ELF-1 (cell line): ENCODE measurements around the gene AEBP2.
"Not testable (repeated sequence)": the region's sequence is repeated elsewhere in the genome, so short reads cannot be mapped to it uniquely, and the experiment has no call there.

ENCODE experiments used
- DNase-seq: peaks from one replicate; pipeline ENCODE4 v3.0.0-alpha.2; 2016; ENCODE audit warnings: low read depth, low spot score

Gene AEBP2

GRCh38 chr12:19454837-19455236 lies 15.5 kb downstream of the AEBP2 start:
- no peak for DNase-seq

- DNase-seq: no peak
Measured at GRCh38 chr12:19456176-19456575, 16.9 kb downstream of the AEBP2 start.

GRCh38 chr12:19457561-19457960 lies 18.3 kb downstream of the AEBP2 start:
- DNase-seq: no peak

DNA sequence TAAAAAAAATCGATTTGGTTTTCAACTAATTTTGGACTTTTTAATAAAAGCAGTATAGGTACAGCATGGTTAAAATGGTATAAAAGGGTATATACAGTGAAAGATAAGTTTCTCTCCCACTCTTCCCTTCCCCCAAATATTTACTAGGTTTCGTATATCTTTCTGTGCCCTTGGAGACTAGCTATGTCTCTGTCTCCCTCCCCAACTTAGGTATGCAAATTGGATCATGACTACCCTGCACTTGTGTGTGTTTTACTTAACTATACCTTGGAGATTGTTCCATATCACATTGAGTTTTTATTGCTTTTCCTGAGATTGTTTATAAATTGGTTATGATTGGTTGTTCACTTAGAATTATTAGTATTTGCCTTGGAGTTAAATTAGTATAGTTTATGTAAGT lies 19.4 kb downstream of the AEBP2 start:
- DNase-seq: no peak

- no peak for DNase-seq
Measured at GRCh38 chr12:19461999-19462398, 22.7 kb downstream of the AEBP2 start.

DNA sequence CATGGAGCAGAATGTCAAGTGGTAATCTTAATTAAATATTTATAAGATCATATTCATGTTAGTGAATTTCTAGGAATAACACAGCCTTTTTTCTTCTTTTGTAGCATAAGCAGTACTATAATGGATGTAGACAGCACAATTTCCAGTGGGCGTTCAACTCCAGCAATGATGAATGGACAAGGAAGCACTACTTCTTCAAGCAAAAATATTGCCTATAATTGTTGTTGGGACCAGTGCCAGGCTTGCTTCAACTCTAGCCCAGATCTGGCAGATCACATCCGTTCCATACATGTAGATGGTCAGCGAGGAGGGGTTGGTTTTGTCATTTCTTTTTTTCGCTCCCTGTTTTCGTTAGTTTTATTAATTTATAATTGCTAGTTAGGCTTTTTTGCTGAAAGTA lies 23.1 kb downstream of the AEBP2 start:
- no peak for DNase-seq

- no peak for DNase-seq
Measured at GRCh38 chr12:19464192-19464580, 24.9 kb downstream of the AEBP2 start.

- DNase-seq: no peak
Measured at GRCh38 chr12:19465711-19466110, 26.4 kb downstream of the AEBP2 start.

DNA sequence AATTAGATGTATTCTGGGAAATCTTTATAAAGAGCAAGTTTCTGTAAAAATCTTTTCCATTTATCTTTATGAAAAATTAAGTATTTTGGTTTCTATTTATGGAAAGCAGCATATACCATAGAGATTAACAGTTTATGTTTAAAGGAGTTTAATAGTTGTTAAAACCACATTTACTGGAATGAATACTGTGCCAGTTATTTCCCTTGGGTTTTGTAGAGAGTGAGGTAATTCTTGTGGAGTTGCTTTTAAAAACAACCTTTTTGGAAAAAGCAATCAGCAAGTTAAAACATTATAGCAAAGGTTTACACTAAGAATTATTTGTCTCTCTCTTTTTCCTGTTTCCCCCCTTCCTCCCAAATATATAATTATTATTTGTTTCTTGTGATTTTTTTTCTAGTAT lies 34.9 kb downstream of the AEBP2 start:
- no peak for DNase-seq

GRCh38 chr12:19475884-19476505 lies 36.7 kb downstream of the AEBP2 start:
- not testable (repeated sequence) for DNase-seq

GRCh38 chr12:19477071-19477470 lies 37.8 kb downstream of the AEBP2 start:
- no peak for DNase-seq

GRCh38 chr12:19480459-19480858 lies 41.2 kb downstream of the AEBP2 start:
- DNase-seq: no peak

- no peak for DNase-seq
Measured at GRCh38 chr12:19482036-19482435, 42.7 kb downstream of the AEBP2 start.

- peak; percentile 78 for DNase-seq
Measured at GRCh38 chr12:19482551-19483109, 43.3 kb downstream of the AEBP2 start.

DNA sequence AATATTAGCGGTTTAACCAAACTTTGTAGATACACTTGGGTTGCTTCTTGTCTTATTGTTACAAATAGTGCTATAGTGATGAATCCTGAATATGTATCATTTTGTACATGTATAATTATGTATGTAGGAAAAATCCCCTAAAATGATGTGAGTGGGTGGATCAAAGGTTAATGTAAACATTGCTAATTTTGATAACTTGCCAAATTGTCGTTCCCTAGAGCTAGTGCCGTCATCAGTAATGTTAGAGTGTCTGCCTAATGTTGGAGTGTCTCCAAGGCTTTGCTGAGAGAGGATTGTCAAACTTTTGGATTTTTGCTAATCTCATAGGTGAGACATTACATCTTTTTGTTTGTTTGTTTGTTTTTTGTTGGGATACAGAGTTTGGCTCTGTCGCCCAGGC lies 44.4 kb downstream of the AEBP2 start:
- DNase-seq: no peak

- no peak for DNase-seq
Measured at GRCh38 chr12:19484738-19485137, 45.4 kb downstream of the AEBP2 start.

- DNase-seq: no peak
Measured at GRCh38 chr12:19485240-19485639, 45.9 kb downstream of the AEBP2 start.

- DNase-seq: no peak
Measured at GRCh38 chr12:19489168-19489567, 49.9 kb downstream of the AEBP2 start.

GRCh38 chr12:19490908-19491307 lies 51.6 kb downstream of the AEBP2 start:
- DNase-seq: no peak

GRCh38 chr12:19491863-19492262 lies 52.6 kb downstream of the AEBP2 start:
- no peak for DNase-seq

DNA sequence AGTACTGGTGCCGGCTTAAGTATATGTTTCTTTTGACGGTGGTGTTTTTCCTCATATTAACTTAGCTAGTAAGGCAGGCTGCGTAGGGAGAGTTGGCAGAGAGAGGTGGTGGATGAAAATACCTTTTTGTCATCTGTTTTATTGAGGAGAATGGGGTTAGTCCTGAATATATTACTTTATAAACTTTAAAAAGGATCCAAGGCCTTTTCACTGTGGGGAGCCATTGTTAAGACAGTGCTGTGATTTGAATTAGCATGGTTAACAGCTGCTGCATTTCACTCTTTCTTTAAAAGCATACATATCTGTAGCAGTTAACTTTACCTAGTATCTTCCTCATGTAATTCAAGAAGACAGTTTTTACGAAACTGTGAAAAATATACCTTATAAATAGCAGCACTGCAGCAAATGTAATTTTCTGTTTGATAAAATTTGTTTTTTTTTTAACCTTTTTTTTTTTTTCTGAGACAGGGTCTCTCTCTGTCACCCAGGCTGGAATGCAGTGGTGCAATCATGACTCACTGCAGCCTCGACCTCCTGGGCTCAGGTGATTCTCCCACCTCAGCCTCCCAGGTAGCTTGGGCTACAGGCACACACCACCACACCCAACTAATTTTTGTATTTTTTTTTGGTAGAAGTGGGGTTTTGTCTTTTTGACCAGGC lies 57.1 kb downstream of the AEBP2 start:
- no peak for DNase-seq

GRCh38 chr12:19498099-19498498 lies 58.8 kb downstream of the AEBP2 start:
- no peak for DNase-seq

DNA sequence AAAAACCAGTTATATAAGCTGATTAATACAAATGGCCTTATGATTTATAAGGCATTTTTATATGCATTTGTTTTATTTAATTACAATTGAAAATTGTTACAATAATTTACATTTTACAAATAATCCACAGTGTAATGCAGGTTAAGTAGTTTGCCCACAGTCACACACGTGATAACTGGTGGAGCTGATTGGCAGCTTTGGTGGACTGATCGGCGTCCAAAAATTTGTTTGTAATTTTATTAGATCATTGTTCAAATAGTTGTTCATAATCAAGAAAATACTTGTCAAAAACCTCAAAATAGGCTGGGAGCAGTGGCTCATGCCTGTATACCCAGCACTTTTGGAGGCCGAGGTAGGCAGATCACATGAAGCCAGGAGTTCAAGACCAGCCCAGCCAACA lies 59.7 kb downstream of the AEBP2 start:
- DNase-seq: no peak
